Smooth muscle cell of the coronary artery (primary cell): Measurements from ENCODE around the gene SPRYD3. TPM values are rescaled to one million over a fixed set of nuclear protein-coding genes. Genes with fewer than 3 reads are reported as not detected.

Experiments
- total RNA-seq: library from RNA; depleted of rRNA; stranded (reverse); fragments of >200 nt; gene quantifications from 2 replicates; pipeline ENCODE4 v1.2.3, GENCODE V29; 2014; ENCODE audit warnings: low replicate concordance

Gene SPRYD3
- total RNA-seq: 21.0 and 35.6 TPM in 2 replicates

GRCh38 chr12:53079226-53080117, at the start of gene SPRYD3:
TSS of gene SPRYD3 (minus strand) at chr12:53079390. CDS start at chr12:53079333, 57 bp downstream.

GRCh38 chr12:53102883-53103807, 24.0 kb upstream of the SPRYD3 start, which contains the start of gene SOAT2:
TSS of gene SOAT2 (plus strand) at chr12:53103486. CDS start at chr12:53103578, 92 bp downstream.

GRCh38 chr12:53097564-53098353, 18.6 kb upstream of the SPRYD3 start, which contains the start of gene IGFBP6:
TSS of gene IGFBP6 (plus strand) at chr12:53097667. CDS start at chr12:53097718, 51 bp downstream.

GRCh38 chr12:53049571-53050318, 29.4 kb downstream of the SPRYD3 start, which contains the start of gene TNS2:
TSS of gene TNS2 (plus strand) at chr12:53050065. CDS start at chr12:53050186, 121 bp downstream.

Other genes starting within 250 kb of the SPRYD3 start
- gene KRT79, start 245.1 kb downstream of the SPRYD3 start, total RNA-seq: not detected in 2 replicates
- not detected in 2 replicates for gene KRT78, start 230.4 kb downstream of the SPRYD3 start, total RNA-seq
- 0.70 and 67.9 TPM in 2 replicates for gene KRT8, start 174.3 kb downstream of the SPRYD3 start, total RNA-seq
- 6.7 and 426 TPM in 2 replicates for gene KRT18, start 130.3 kb downstream of the SPRYD3 start, total RNA-seq
- 1,379 and 2,365 TPM in 2 replicates for gene EIF4B, start 72.9 kb downstream of the SPRYD3 start, total RNA-seq
- gene TNS2, start 29.3 kb downstream of the SPRYD3 start, total RNA-seq: 19.6 and 37.2 TPM in 2 replicates
- gene IGFBP6, start 18.3 kb upstream of the SPRYD3 start, total RNA-seq: 364 and 722 TPM in 2 replicates
- gene SOAT2, start 24.1 kb upstream of the SPRYD3 start, total RNA-seq: not detected in 2 replicates
- 11.2 and 11.3 TPM in 2 replicates for gene ZNF740, start 101.3 kb upstream of the SPRYD3 start, total RNA-seq
- 4.4 and 11.5 TPM in 2 replicates for gene CSAD, start 101.5 kb upstream of the SPRYD3 start, total RNA-seq
- 0.15 and 0.47 TPM in 2 replicates for gene ITGB7, start 127.9 kb upstream of the SPRYD3 start, total RNA-seq
- 17.7 and 22.6 TPM in 2 replicates for gene RARG, start 152.8 kb upstream of the SPRYD3 start, total RNA-seq
- 0.70 and 1.2 TPM in 2 replicates for gene ESPL1, start 188.9 kb upstream of the SPRYD3 start, total RNA-seq
- gene PFDN5, start 216.2 kb upstream of the SPRYD3 start, total RNA-seq: 692 and 1,810 TPM in 2 replicates
- 45.7 and 49.9 TPM in 2 replicates for gene MYG1, start 220.3 kb upstream of the SPRYD3 start, total RNA-seq
- gene AAAS, start 242.2 kb upstream of the SPRYD3 start, total RNA-seq: 31.4 and 34.7 TPM in 2 replicates